ENCODE measurements around the gene ANKS1B. TPM values are rescaled to one million over a fixed set of nuclear protein-coding genes. Genes with fewer than 3 reads are reported as not detected.

ANKS1B gene
- total RNA-seq, 4 donors from 2014 or later: 16.6 to 62.6 (median 40.2) TPM

DNA sequence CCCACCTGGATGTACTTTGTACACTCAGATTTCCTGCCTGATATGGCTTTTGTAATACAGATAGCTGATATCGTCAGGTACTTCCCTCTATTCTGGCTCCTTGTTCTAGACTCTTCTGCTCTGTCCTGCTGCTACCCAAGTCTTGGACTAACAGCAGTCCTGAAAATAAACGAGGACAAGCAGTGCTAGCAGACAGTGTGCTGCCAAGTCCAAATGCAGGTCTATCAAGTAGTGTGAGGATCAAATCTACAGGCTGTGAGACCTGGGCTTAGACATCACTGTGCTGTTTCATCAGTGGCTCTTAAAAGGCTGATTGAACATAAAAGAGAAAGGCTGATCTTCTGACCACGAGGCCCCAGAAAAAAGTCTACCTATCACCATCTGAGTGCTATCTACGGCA, 921.6 kb downstream of the ANKS1B start:
- Histone ChIP-seq H3K27me3 (no peaks in the 10 kb centered on the region), H3K36me3 (no peaks in the 10 kb centered on the region), H3K27ac (no peak overlapping the region), H3K9me3 (no peaks in the 10 kb centered on the region), H3K4me3 (no peak overlapping the region), H3K4me1 (no peaks in the 10 kb centered on the region)
- no peak for DNase-seq
- TF ChIP-seq POLR2A (IDR thresholded peaks at IDR 0.05): no peak
- TF ChIP-seq, protein P1, sequence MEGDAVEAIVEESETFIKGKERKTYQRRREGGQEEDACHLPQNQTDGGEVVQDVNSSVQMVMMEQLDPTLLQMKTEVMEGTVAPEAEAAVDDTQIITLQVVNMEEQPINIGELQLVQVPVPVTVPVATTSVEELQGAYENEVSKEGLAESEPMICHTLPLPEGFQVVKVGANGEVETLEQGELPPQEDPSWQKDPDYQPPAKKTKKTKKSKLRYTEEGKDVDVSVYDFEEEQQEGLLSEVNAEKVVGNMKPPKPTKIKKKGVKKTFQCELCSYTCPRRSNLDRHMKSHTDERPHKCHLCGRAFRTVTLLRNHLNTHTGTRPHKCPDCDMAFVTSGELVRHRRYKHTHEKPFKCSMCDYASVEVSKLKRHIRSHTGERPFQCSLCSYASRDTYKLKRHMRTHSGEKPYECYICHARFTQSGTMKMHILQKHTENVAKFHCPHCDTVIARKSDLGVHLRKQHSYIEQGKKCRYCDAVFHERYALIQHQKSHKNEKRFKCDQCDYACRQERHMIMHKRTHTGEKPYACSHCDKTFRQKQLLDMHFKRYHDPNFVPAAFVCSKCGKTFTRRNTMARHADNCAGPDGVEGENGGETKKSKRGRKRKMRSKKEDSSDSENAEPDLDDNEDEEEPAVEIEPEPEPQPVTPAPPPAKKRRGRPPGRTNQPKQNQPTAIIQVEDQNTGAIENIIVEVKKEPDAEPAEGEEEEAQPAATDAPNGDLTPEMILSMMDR (IDR thresholded peaks at IDR 0.05): no peak
- intact Hi-C loops (cut with DNase I; ENCODE audit: low total_unique reads): no loop called here

DNA sequence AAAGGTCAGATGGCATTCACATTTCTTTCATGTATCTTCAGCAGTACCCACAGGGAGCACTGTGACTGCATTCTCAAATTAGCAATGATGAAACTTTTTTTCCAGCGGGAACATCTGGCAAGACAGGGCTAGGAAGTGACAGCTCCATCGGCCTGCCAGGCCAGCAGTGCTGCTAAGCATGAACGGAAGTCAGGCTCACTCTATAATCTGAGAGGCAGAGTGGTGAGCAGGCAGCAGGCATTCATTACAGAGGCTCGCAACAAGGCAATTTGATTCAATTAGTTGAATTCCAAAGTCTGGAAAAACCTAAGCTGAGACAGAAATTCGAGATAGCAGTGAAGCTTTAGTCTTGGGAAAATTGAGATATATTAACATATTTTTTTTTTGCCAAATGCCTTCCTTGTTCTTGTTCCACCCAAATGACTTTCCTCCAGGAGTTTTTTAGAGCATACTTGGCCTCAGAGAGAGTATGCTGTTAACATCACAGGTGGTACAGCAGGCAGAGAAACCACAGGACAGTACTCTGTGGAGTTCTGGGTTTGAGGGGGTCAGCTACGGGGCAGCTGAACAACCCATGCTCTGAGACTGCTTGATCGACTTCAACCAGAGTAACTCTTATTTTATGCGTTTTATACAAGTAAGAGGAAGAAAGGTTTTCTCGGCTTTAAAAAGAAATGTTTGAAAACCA, 924.8 kb downstream of the ANKS1B start:
- Histone ChIP-seq H3K4me1 (no peaks in the 10 kb centered on the region), H3K4me3 (no peak overlapping the region), H3K27ac (no peak overlapping the region), H3K36me3 (no peaks in the 10 kb centered on the region), H3K9me3 (no peaks in the 10 kb centered on the region), H3K27me3 (no peaks in the 10 kb centered on the region)
- intact Hi-C loops (cut with DNase I; ENCODE audit: low total_unique reads): no loop called here
- no peak for TF ChIP-seq POLR2A (IDR thresholded peaks at IDR 0.05)
- TF ChIP-seq, protein P1 (IDR thresholded peaks at IDR 0.05): no peak
- no peak for DNase-seq

DNA sequence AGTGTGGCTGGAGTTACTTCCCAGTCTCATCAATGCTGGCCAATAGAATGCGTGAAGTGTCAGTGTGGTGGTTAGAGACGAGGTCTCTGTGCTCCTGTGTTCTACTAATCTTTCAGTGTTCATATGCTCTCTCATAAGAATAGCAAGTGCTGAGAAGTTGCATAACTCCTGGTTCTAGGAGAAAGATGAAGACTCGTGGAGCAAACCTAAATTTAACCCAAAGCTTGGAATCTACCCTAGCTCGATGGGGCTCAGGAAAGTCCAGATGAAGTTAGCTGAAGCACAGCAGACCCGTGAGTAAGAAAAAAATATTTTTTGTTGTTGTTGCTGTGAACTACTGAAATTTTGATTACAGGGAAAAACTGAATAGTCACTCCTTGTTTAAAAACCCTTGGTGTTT, 927.1 kb downstream of the ANKS1B start:
- H3K4me1 ChIP-seq: no peaks in the 10 kb centered on the region
- DNase-seq: no peak
- no peaks in the 10 kb centered on the region for H3K9me3 ChIP-seq
- no peaks in the 10 kb centered on the region for H3K36me3 ChIP-seq
- no peaks in the 10 kb centered on the region for H3K27me3 ChIP-seq
- H3K27ac ChIP-seq: no peak overlapping the region
- intact Hi-C loops (cut with DNase I; ENCODE audit: low total_unique reads): no loop called here
- TF ChIP-seq, protein P1 (IDR thresholded peaks at IDR 0.05): no peak
- TF ChIP-seq POLR2A (IDR thresholded peaks at IDR 0.05): no peak
- H3K4me3 ChIP-seq: no peak overlapping the region

DNA sequence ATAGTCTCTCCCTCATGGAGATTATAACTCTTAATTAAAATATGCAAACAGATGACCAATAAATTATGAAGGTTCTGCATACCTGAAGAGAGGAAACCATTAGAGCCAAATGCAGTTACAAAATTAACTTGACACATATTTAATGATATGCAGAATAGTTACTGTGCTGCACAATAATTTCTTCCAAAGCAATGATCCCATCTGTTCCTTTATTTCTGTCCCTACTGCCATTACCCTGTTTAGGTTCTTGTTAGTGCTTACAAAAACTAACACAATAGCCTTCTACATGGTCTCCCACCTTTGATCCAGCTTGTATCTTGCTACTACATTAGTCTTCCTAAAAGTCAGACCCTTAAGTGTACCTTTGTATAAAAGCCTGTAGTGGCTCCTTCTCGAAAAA, 928.5 kb downstream of the ANKS1B start:
- no peak for DNase-seq
- TF ChIP-seq, protein P1 (IDR thresholded peaks at IDR 0.05): no peak
- TF ChIP-seq POLR2A (IDR thresholded peaks at IDR 0.05): no peak
- Histone ChIP-seq H3K27me3 (no peaks in the 10 kb centered on the region), H3K9me3 (no peaks in the 10 kb centered on the region), H3K36me3 (no peaks in the 10 kb centered on the region), H3K27ac (no peak overlapping the region), H3K4me3 (no peak overlapping the region), H3K4me1 (no peaks in the 10 kb centered on the region)
- intact Hi-C loops (cut with DNase I; ENCODE audit: low total_unique reads): no loop called here

DNA sequence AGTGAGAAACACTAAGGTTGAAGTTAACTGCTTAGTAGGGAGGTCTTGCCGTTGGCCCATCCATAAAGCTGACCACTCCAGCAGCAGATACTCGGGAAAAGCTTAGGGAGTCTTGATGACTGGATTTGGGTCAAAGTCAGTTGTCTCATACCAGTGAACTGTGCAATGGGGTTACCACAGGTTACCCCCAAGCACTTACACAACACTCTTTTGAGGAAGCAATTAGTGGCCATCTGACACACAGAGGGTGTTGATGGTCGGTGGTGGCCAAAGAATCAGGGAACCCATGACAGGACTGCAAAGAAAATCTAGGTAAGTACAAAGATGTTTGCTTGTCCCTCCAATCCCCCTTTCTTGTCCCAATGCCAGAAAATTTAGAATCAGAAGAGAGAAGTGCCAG, 929.4 kb downstream of the ANKS1B start:
- TF ChIP-seq, protein P1 (IDR thresholded peaks at IDR 0.05): no peak
- no peak for TF ChIP-seq POLR2A (IDR thresholded peaks at IDR 0.05)
- Histone ChIP-seq H3K9me3 (no peaks in the 10 kb centered on the region), H3K36me3 (no peaks in the 10 kb centered on the region), H3K4me1 (no peaks in the 10 kb centered on the region), H3K4me3 (no peak overlapping the region), H3K27ac (no peak overlapping the region), H3K27me3 (no peaks in the 10 kb centered on the region)
- DNase-seq: no peak
- intact Hi-C loops (cut with DNase I; ENCODE audit: low total_unique reads): no loop called here
